Smooth muscle cell (in vitro differentiated cells): ENCODE data around the gene C4orf51. TPM values are rescaled to one million over a fixed set of nuclear protein-coding genes. Genes with fewer than 3 reads are reported as not detected.

ENCODE experiments used
- DNase-seq: peaks from one replicate; lab custom pipeline; 2025; ENCODE audit not compliant: unreplicated experiment; lab: John Stamatoyannopoulos, UW
- H2AFZ ChIP-seq: fragments of 200-600 bp; sonication (generic); 2 replicates; pipeline ENCODE4 v1.6.0; 2016; ENCODE audit warnings: antibody characterized with exemption, low read depth, mild to moderate bottlenecking
- H3F3A ChIP-seq: fragments of 200-600 bp; sonication (generic); 2 replicates; pipeline ENCODE4 v1.6.0; 2017; ENCODE audit warnings: antibody characterized with exemption, low read depth
- H3K27ac ChIP-seq: fragments of 200-600 bp; sonication (generic); 2 replicates; pipeline ENCODE4 v1.5.1; 2016; ENCODE audit warnings: low read depth, mild to moderate bottlenecking
- H3K27me3 ChIP-seq: fragments of 200-600 bp; sonication (generic); 2 replicates; pipeline ENCODE4 v1.6.1; 2016; ENCODE audit warnings: low read depth, mild to moderate bottlenecking
- H3K36me3 ChIP-seq: fragments of 200-600 bp; sonication (generic); 2 replicates; pipeline ENCODE4 v1.5.1; 2016; ENCODE audit warnings: low read depth
- H3K4me1 ChIP-seq: fragments of 200-600 bp; sonication (generic); 2 replicates; pipeline ENCODE4 v1.5.1; 2016; ENCODE audit warnings: low read depth
- H3K4me2 ChIP-seq: fragments of 200-600 bp; sonication (generic); 2 replicates; pipeline ENCODE4 v1.6.0; 2016; ENCODE audit warnings: mild to moderate bottlenecking
- H3K4me3 ChIP-seq: fragments of 200-600 bp; sonication (generic); 2 replicates; pipeline ENCODE4 v1.5.1; 2016; ENCODE audit warnings: mild to moderate bottlenecking
- H3K79me2 ChIP-seq: fragments of 200-600 bp; sonication (generic); 2 replicates; pipeline ENCODE4 v1.6.0; 2016; ENCODE audit warnings: low read depth, mild to moderate bottlenecking
- H3K9ac ChIP-seq: fragments of 200-600 bp; sonication (generic); 2 replicates; pipeline ENCODE4 v1.6.0; 2016; ENCODE audit warnings: low read depth
- H3K9me3 ChIP-seq: fragments of 200-600 bp; sonication (generic); replicated peaks from 2 replicates; pipeline ENCODE4 v1.5.1; 2016; ENCODE audit warnings: low read depth
- H4K20me1 ChIP-seq: fragments of 200-600 bp; sonication (generic); 2 replicates; pipeline ENCODE4 v1.6.0; 2016; ENCODE audit warnings: low read depth
- WGBS: methylation state at CpG from one replicate; pipeline ENCODE4 v1.1.7; 2016; ENCODE audit warnings: low lambda C conversion rate; 5-methylcytosine and 5-hydroxymethylcytosine counted together
- polyA plus RNA-seq: library from polyadenylated mRNA; unstranded; fragments of >200 nt; fragmentation: Nextera tagmentation; extraction: Ambion mirVana; gene quantifications from 2 replicates; pipeline ENCODE4 v1.2.1, GENCODE V29; 2016
- total RNA-seq: library from RNA; depleted of rRNA; stranded (reverse); fragments of >200 nt; gene quantifications from 2 replicates; pipeline ENCODE4 v1.2.3, GENCODE V29; 2014
- TF ChIP-seq, protein P1 (sequence below): fragments of 200-600 bp; sonication (generic); IDR thresholded peaks from 2 replicates; pipeline ENCODE4 v1.5.1; 2017; ENCODE audit warnings: borderline replicate concordance, mild to moderate bottlenecking, antibody characterized with exemption; ENCODE audit not compliant: insufficient read depth, poor library complexity, severe bottlenecking

Gene C4orf51
- total and polyA plus RNA-seq, 2 experiments from 2014 or later = not detected

DNA sequence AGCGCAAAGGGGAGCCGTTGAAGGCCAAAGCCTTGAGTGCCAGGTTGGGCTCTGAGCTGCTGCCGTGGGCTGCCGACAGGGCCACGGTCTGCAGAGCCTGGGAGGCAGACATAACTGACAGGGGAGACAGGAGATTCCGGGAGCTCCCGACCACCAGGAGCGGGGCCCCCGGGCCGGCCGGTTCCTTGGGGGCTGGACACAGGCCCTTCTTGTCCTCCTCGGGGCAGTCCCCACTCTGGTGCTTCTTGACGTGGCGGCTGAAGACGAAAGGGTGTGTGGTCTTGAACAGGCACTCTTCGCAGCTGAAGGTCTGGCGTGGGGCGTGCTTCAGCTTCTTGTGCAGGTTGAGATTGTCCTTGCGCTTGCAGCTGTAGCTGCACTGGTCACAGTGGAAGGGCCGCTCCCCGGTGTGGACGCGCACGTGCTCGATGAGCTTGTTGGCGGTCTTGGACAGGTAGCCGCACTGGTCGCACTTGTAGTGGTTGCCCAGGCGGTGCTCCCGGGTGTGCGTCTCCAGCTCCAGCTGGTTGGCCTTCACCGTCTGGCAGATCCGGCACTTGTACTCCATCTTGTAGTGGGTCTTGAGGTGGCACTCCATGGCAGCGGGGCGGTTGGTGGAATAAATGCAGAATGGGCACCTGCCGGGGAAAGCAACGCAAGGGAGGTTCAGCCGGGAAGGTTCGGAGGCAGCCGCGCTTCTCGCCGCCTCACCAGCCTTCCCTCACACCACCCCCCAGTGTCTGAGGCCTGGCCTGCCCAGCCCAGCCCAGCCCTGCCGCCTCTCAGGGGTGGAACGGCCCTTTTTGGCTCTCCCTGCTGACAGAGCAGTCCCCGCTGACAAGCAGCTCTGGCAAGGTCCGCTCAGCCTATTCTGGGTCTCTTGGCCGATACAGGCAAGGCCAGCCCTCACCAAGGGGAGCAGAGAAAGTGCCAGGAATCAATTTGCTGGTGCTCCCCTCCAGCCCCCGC is 81.3 kb downstream of the C4orf51 start:
- Histone ChIP-seq H3K27ac (no peak overlapping the region), H3K9ac (no peak overlapping the region), H3K36me3 (peaks cover 4% of the 10 kb centered on the region), H4K20me1 (no peaks in the 10 kb centered on the region), H3K4me1 (no peaks in the 10 kb centered on the region), H3K9me3 (no peaks in the 10 kb centered on the region), H3F3A (no peaks in the 10 kb centered on the region), H3K79me2 (no peaks in the 10 kb centered on the region), H3K4me3 (no peak overlapping the region), H3K4me2 (no peak overlapping the region), H3K27me3 (no peaks in the 10 kb centered on the region), H2AFZ (no peak overlapping the region)
- DNase-seq = no peak
- TF ChIP-seq, protein P1, sequence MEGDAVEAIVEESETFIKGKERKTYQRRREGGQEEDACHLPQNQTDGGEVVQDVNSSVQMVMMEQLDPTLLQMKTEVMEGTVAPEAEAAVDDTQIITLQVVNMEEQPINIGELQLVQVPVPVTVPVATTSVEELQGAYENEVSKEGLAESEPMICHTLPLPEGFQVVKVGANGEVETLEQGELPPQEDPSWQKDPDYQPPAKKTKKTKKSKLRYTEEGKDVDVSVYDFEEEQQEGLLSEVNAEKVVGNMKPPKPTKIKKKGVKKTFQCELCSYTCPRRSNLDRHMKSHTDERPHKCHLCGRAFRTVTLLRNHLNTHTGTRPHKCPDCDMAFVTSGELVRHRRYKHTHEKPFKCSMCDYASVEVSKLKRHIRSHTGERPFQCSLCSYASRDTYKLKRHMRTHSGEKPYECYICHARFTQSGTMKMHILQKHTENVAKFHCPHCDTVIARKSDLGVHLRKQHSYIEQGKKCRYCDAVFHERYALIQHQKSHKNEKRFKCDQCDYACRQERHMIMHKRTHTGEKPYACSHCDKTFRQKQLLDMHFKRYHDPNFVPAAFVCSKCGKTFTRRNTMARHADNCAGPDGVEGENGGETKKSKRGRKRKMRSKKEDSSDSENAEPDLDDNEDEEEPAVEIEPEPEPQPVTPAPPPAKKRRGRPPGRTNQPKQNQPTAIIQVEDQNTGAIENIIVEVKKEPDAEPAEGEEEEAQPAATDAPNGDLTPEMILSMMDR = no peak
- 98% methylated on average over 48 of the region's 49 CpGs for WGBS

DNA sequence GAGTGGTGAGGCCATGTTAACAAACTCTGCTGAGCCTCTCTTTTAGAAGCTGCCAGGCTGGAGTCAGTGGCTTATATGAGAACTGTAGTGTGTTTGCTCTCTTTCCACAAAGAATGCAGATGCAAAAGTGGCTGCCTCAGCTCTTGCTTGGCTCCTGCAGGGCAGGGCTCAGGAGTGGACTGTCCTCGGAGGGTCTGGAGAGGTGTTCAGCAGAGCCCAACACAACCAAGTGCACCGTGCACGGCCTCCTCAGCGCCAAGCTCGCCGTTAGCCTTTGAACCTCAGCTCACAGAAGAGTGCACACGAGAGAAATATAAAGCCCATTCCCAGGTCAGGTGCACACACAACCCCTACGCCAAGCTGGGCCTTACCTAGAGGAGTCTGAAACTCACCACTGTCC is 82.8 kb downstream of the C4orf51 start:
- WGBS = 99% methylated on average over 8 of the region's 8 CpGs
- no peak overlapping the region for H3K27ac ChIP-seq
- TF ChIP-seq, protein P1 = no peak
- H2AFZ ChIP-seq = no peak overlapping the region
- H3K4me3 ChIP-seq = no peak overlapping the region
- DNase-seq = no peak
- H3K4me2 ChIP-seq = no peak overlapping the region
- no peaks in the 10 kb centered on the region for H3K9me3 ChIP-seq
- H4K20me1 ChIP-seq = no peaks in the 10 kb centered on the region
- H3K36me3 ChIP-seq = peaks cover 6% of the 10 kb centered on the region
- no peaks in the 10 kb centered on the region for H3K79me2 ChIP-seq
- no peaks in the 10 kb centered on the region for H3F3A ChIP-seq
- no peaks in the 10 kb centered on the region for H3K27me3 ChIP-seq
- no peak overlapping the region for H3K9ac ChIP-seq
- no peaks in the 10 kb centered on the region for H3K4me1 ChIP-seq

GRCh38 chr4:145763399-145763798 is 83.5 kb downstream of the C4orf51 start:
- no peak overlapping the region for H3K9ac ChIP-seq

More at GRCh38 chr4:145763399-145763798, 83.5 kb downstream of the C4orf51 start:
- DNase-seq = no peak
- Histone ChIP-seq H4K20me1 (no peaks in the 10 kb centered on the region), H3K9me3 (no peaks in the 10 kb centered on the region), H3K4me1 (no peaks in the 10 kb centered on the region), H3K27me3 (no peaks in the 10 kb centered on the region), H3K4me2 (no peak overlapping the region), H3F3A (no peaks in the 10 kb centered on the region), H3K4me3 (no peak overlapping the region), H2AFZ (no peak overlapping the region), H3K79me2 (no peaks in the 10 kb centered on the region), H3K36me3 (peaks cover 6% of the 10 kb centered on the region), H3K27ac (no peak overlapping the region)
- TF ChIP-seq, protein P1 = no peak
- WGBS = 97% methylated on average over 4 of the region's 4 CpGs
